T-helper 17 cell (primary cell): ENCODE data around the gene FAM3D. TPM values are rescaled to one million over a fixed set of nuclear protein-coding genes. Genes with fewer than 3 reads are reported as not detected.
"Not testable (repeated sequence)": the region's sequence is repeated elsewhere in the genome, so short reads cannot be mapped to it uniquely, and the experiment has no call there.

Experiments
- ATAC-seq: fragments of 150-1000 bp; cut with Tn5 transposase; 2 replicates; pipeline ENCODE4 v1.10.0; 2021; ENCODE audit warnings: mild to moderate bottlenecking, moderate library complexity
- DNase-seq, 3 donors: peaks; one replicate each; pipeline versions ENCODE4 v3.0.0 to v3.0.0-alpha.2; 2020 to 2021
- H3K9me3 ChIP-seq: one replicate; pipeline ENCODE4 v1.7.0; 2013; ENCODE audit warnings: low read length, mild to moderate bottlenecking; ENCODE audit not compliant: control insufficient read depth, poor library complexity, severe bottlenecking
- H3K27ac Mint-ChIP-seq: one replicate; pipeline ENCODE4 v1.8.0; 2022; ENCODE audit warnings: mild to moderate bottlenecking, moderate library complexity, mixed read lengths
- H3K27me3 Mint-ChIP-seq: one replicate; pipeline ENCODE4 v1.8.0; 2022; ENCODE audit warnings: mixed read lengths
- H3K36me3 Mint-ChIP-seq: one replicate; pipeline ENCODE4 v1.8.0; 2022; ENCODE audit warnings: low read depth, mixed read lengths
- H3K4me1 Mint-ChIP-seq: one replicate; pipeline ENCODE4 v1.8.0; 2022; ENCODE audit warnings: mild to moderate bottlenecking, mixed read lengths
- H3K4me3 Mint-ChIP-seq: one replicate; pipeline ENCODE4 v1.8.0; 2022; ENCODE audit warnings: mild to moderate bottlenecking, moderate library complexity, mixed read lengths
- total RNA-seq, 4 donors: library from RNA in 2 of 4; stranded (reverse) in 2 of 4; gene quantifications; one replicate each; pipeline ENCODE4 v1.2.3 and lab custom pipeline; 2022 to 2026

Gene FAM3D
- total RNA-seq, 2 donors from 2014 or later = not detected

- H3K9me3 ChIP-seq, H3K36me3 Mint-ChIP-seq, H3K27ac Mint-ChIP-seq, H3K27me3 Mint-ChIP-seq, DNase-seq, H3K4me1 Mint-ChIP-seq, H3K4me3 Mint-ChIP-seq, ATAC-seq: not testable (repeated sequence)
Observed at GRCh38 chr3:58695284-58695683, 28.7 kb upstream of the FAM3D start.

GRCh38 chr3:58693940-58694850 lies 27.6 kb upstream of the FAM3D start:
- Mint-ChIP-seq H3K4me3 (no peak overlapping the region), H3K27me3 (peaks cover 19% of the 10 kb centered on the region), H3K36me3 (no peaks in the 10 kb centered on the region), H3K4me1 (no peaks in the 10 kb centered on the region), H3K27ac (no peak overlapping the region)
- DNase-seq = no peak
- no peaks in the 10 kb centered on the region for H3K9me3 ChIP-seq
- no peak for ATAC-seq

GRCh38 chr3:58692484-58692883 lies 25.9 kb upstream of the FAM3D start:
- Mint-ChIP-seq H3K27ac (no peak overlapping the region), H3K4me3 (no peak overlapping the region), H3K4me1 (no peaks in the 10 kb centered on the region), H3K36me3 (no peaks in the 10 kb centered on the region), H3K27me3 (peaks cover 27% of the 10 kb centered on the region)
- ATAC-seq (no peak), DNase-seq (no peak)
- H3K9me3 ChIP-seq = no peaks in the 10 kb centered on the region

- H3K4me3 Mint-ChIP-seq = no peak overlapping the region
- no peaks in the 10 kb centered on the region for H3K4me1 Mint-ChIP-seq
- ATAC-seq = no peak
Observed at GRCh38 chr3:58691997-58692396, 25.4 kb upstream of the FAM3D start.

GRCh38 chr3:58690490-58690889 lies 23.9 kb upstream of the FAM3D start:
- H3K27me3 Mint-ChIP-seq = peaks cover 27% of the 10 kb centered on the region
- H3K27ac Mint-ChIP-seq = no peak overlapping the region
- no peak overlapping the region for H3K4me3 Mint-ChIP-seq
- H3K36me3 Mint-ChIP-seq = no peaks in the 10 kb centered on the region
- no peak for DNase-seq
- ATAC-seq = no peak
- H3K9me3 ChIP-seq = no peaks in the 10 kb centered on the region
- H3K4me1 Mint-ChIP-seq = no peaks in the 10 kb centered on the region

More at GRCh38 chr3:58691997-58692396, 25.4 kb upstream of the FAM3D start:
- H3K27ac Mint-ChIP-seq = no peak overlapping the region
- H3K9me3 ChIP-seq = no peaks in the 10 kb centered on the region
- H3K36me3 Mint-ChIP-seq = no peaks in the 10 kb centered on the region
- peaks cover 27% of the 10 kb centered on the region for H3K27me3 Mint-ChIP-seq
- no peak for DNase-seq

- Mint-ChIP-seq H3K27ac (no peak overlapping the region), H3K36me3 (no peaks in the 10 kb centered on the region)
- no peak for ATAC-seq
Observed at GRCh38 chr3:58688574-58688973, 22.0 kb upstream of the FAM3D start.

GRCh38 chr3:58686847-58687246 lies 20.3 kb upstream of the FAM3D start:
- Mint-ChIP-seq H3K27ac (no peak overlapping the region), H3K27me3 (peaks cover 24% of the 10 kb centered on the region), H3K4me1 (no peaks in the 10 kb centered on the region), H3K4me3 (no peak overlapping the region), H3K36me3 (no peaks in the 10 kb centered on the region)
- no peak for ATAC-seq
- DNase-seq = no peak
- H3K9me3 ChIP-seq = no peaks in the 10 kb centered on the region

More at GRCh38 chr3:58688574-58688973, 22.0 kb upstream of the FAM3D start:
- H3K9me3 ChIP-seq = no peaks in the 10 kb centered on the region
- no peak for DNase-seq
- Mint-ChIP-seq H3K27me3 (peaks cover 24% of the 10 kb centered on the region), H3K4me3 (no peak overlapping the region), H3K4me1 (no peaks in the 10 kb centered on the region)

- H3K27ac Mint-ChIP-seq = no peak overlapping the region
- H3K9me3 ChIP-seq = no peaks in the 10 kb centered on the region
Observed at GRCh38 chr3:58685641-58686040, 19.1 kb upstream of the FAM3D start.

GRCh38 chr3:58683466-58683865 lies 16.9 kb upstream of the FAM3D start:
- Mint-ChIP-seq H3K4me1 (no peaks in the 10 kb centered on the region), H3K27ac (no peak overlapping the region), H3K36me3 (peaks cover 2% of the 10 kb centered on the region), H3K27me3 (peaks cover 15% of the 10 kb centered on the region), H3K4me3 (no peak overlapping the region)
- ATAC-seq (no peak), DNase-seq (no peak)
- H3K9me3 ChIP-seq = no peaks in the 10 kb centered on the region

More at GRCh38 chr3:58685641-58686040, 19.1 kb upstream of the FAM3D start:
- peaks cover 30% of the 10 kb centered on the region for H3K27me3 Mint-ChIP-seq
- no peak overlapping the region for H3K4me3 Mint-ChIP-seq
- DNase-seq (no peak), ATAC-seq (no peak)
- H3K36me3 Mint-ChIP-seq = no peaks in the 10 kb centered on the region
- no peaks in the 10 kb centered on the region for H3K4me1 Mint-ChIP-seq

- DNase-seq (no peak), ATAC-seq (no peak)
- no peak overlapping the region for H3K4me3 Mint-ChIP-seq
- H3K27me3 Mint-ChIP-seq = peaks cover 14% of the 10 kb centered on the region
- no peaks in the 10 kb centered on the region for H3K4me1 Mint-ChIP-seq
- H3K36me3 Mint-ChIP-seq = peaks cover 2% of the 10 kb centered on the region
- H3K9me3 ChIP-seq = no peaks in the 10 kb centered on the region
- H3K27ac Mint-ChIP-seq = no peak overlapping the region
Observed at GRCh38 chr3:58683001-58683458, 16.5 kb upstream of the FAM3D start.

- ATAC-seq (no peak), DNase-seq (no peak)
- Mint-ChIP-seq H3K4me3 (no peak overlapping the region), H3K4me1 (no peaks in the 10 kb centered on the region), H3K27me3 (peaks cover 14% of the 10 kb centered on the region), H3K27ac (no peak overlapping the region), H3K36me3 (peaks cover 2% of the 10 kb centered on the region)
- H3K9me3 ChIP-seq = no peaks in the 10 kb centered on the region
Observed at GRCh38 chr3:58681863-58682262, 15.3 kb upstream of the FAM3D start.

GRCh38 chr3:58680879-58681525 lies 14.4 kb upstream of the FAM3D start:
- Mint-ChIP-seq H3K36me3 (peaks cover 2% of the 10 kb centered on the region), H3K4me1 (no peaks in the 10 kb centered on the region), H3K4me3 (no peak overlapping the region), H3K27me3 (peaks cover 14% of the 10 kb centered on the region), H3K27ac (no peak overlapping the region)
- DNase-seq (no peak), ATAC-seq (no peak)
- no peaks in the 10 kb centered on the region for H3K9me3 ChIP-seq

GRCh38 chr3:58679974-58680666 lies 13.5 kb upstream of the FAM3D start:
- no peaks in the 10 kb centered on the region for H3K9me3 ChIP-seq
- no peaks in the 10 kb centered on the region for H3K4me1 Mint-ChIP-seq
- H3K36me3 Mint-ChIP-seq = peaks cover 2% of the 10 kb centered on the region
- no peak overlapping the region for H3K27ac Mint-ChIP-seq
- no peak for ATAC-seq
- H3K27me3 Mint-ChIP-seq = peaks cover 14% of the 10 kb centered on the region
- no peak overlapping the region for H3K4me3 Mint-ChIP-seq
- no peak for DNase-seq
